Endothelial cell of umbilical vein (primary cell): ENCODE results near the gene PKNOX2. TPM values are rescaled to one million over a fixed set of nuclear protein-coding genes. Genes with fewer than 3 reads are reported as not detected.

Source experiments
- BruUV-seq: library from RNA; stranded (reverse); fragments of 400-500 nt; replicated peaks from 2 replicates; lab custom pipeline; 2021; lab: Mats Ljungman, UMichigan
- CTCF ChIA-PET: fragments of 300-600, 350-600 bp; sonication (Branson Sonifier 250); formaldehyde crosslinking; loops from one replicate; lab custom pipeline; 2021; ENCODE audit warnings: antibody characterized with exemption, inconsistent platforms; lab: Charles Lee
- POLR2A ChIA-PET: fragments of 300-600, 350-600 bp; sonication (Branson Sonifier 250); formaldehyde crosslinking; loops from one replicate; lab custom pipeline; 2021; ENCODE audit warnings: antibody characterized with exemption, inconsistent platforms; lab: Charles Lee
- DNase-seq: peaks from one replicate; pipeline ENCODE4 v3.0.0-alpha.2; 2011; ENCODE audit warnings: low read depth, low spot score
- FAIRE-seq: peaks from 2 replicates; lab custom pipeline; 2011; peaks lifted over from hg19 to GRCh38; lab: Jason Lieb, UNC
- H2AFZ ChIP-seq: 2 replicates; pipeline ENCODE4 v1.6.0; 2012; ENCODE audit warnings: low read depth, low read length, control low read depth, inconsistent platforms
- H3K27ac ChIP-seq: 2 replicates; pipeline ENCODE4 v1.5.1; 2011; ENCODE audit warnings: low read depth, mild to moderate bottlenecking, control low read depth, low read length, moderate library complexity; ENCODE audit not compliant: insufficient read depth
- H3K27me3 ChIP-seq, 2 experiments: 2 replicates each; pipeline versions ENCODE4 v1.6.0 to v1.6.1; 2011; ENCODE audit warnings: low read length in 2 of 2, mixed read lengths in 1 of 2; ENCODE audit not compliant: control insufficient read depth in 2 of 2, insufficient read depth in 2 of 2
- H3K36me3 ChIP-seq, 2 experiments: 2 replicates in 1 of 2; 3 replicates in 1 of 2; pipeline ENCODE4 v1.5.1; 2011; ENCODE audit warnings: low read length in 2 of 2, mild to moderate bottlenecking in 1 of 2, moderate library complexity in 1 of 2; ENCODE audit not compliant: control insufficient read depth in 2 of 2, insufficient read depth in 2 of 2; ENCODE audit errors: extremely low read depth in 1 of 2
- H3K4me1 ChIP-seq: 3 replicates; pipeline ENCODE4 v1.5.1; 2011; ENCODE audit warnings: mild to moderate bottlenecking, low read length; ENCODE audit not compliant: control insufficient read depth, insufficient read depth; ENCODE audit errors: extremely low read depth
- H3K4me2 ChIP-seq: 2 replicates; pipeline ENCODE4 v1.6.1; 2011; ENCODE audit warnings: low read length, control low read depth, mixed read lengths; ENCODE audit not compliant: insufficient read depth
- H3K4me3 ChIP-seq, 3 experiments: fragments of 200-600 bp in 1 of 3; sonication (generic), shearing (Covaris generic) in 1 of 3; replicated peaks in 1 of 3; 2 replicates each; pipeline ENCODE4 v1.5.1; 2011 to 2016; ENCODE audit warnings: control low read depth in 3 of 3, low read length in 3 of 3, mild to moderate bottlenecking in 2 of 3, inconsistent platforms in 1 of 3, low read depth in 1 of 3, moderate library complexity in 1 of 3; ENCODE audit not compliant: insufficient read depth in 1 of 3
- H3K79me2 ChIP-seq: 2 replicates; pipeline ENCODE4 v1.6.0; 2012; ENCODE audit warnings: low read length, inconsistent platforms; ENCODE audit not compliant: control insufficient read depth, insufficient read depth
- H3K9ac ChIP-seq: replicated peaks from 2 replicates; pipeline ENCODE3; 2011; ENCODE audit warnings: low read length, control low read depth; ENCODE audit not compliant: insufficient read depth; ENCODE audit errors: extremely low read depth
- H3K9me1 ChIP-seq: replicated peaks from 3 replicates; pipeline ENCODE4 v1.6.0; 2011; ENCODE audit warnings: mild to moderate bottlenecking, low read length; ENCODE audit not compliant: control insufficient read depth, insufficient read depth; ENCODE audit errors: extremely low read depth
- H3K9me3 ChIP-seq: replicated peaks from 2 replicates; pipeline ENCODE4 v1.5.1; 2012; ENCODE audit warnings: low read length, inconsistent platforms; ENCODE audit not compliant: control insufficient read depth, insufficient read depth
- H4K20me1 ChIP-seq: replicated peaks from 2 replicates; pipeline ENCODE3; 2011; ENCODE audit warnings: mild to moderate bottlenecking, low read length; ENCODE audit not compliant: control insufficient read depth, insufficient read depth; ENCODE audit errors: extremely low read depth
- EZH2 ChIP-seq: IDR thresholded peaks from 2 replicates; pipeline ENCODE4 v1.6.1; 2012; ENCODE audit warnings: borderline replicate concordance, low read depth, mild to moderate bottlenecking, moderate library complexity, low read length, inconsistent platforms; ENCODE audit not compliant: severe bottlenecking
- FOS ChIP-seq: IDR thresholded peaks from 2 replicates; pipeline ENCODE4 v1.6.1; 2011; ENCODE audit warnings: mild to moderate bottlenecking, low read length, moderate library complexity, borderline replicate concordance; ENCODE audit not compliant: insufficient read depth
- GATA2 ChIP-seq: IDR thresholded peaks from 2 replicates; pipeline ENCODE4 v1.7.0; 2011; ENCODE audit warnings: low read depth, mild to moderate bottlenecking, moderate library complexity, mixed read lengths, low read length; ENCODE audit not compliant: insufficient read length, insufficient read depth
- JUN ChIP-seq: IDR thresholded peaks from 2 replicates; pipeline ENCODE4 v1.6.1; 2011; ENCODE audit warnings: borderline replicate concordance, low read depth; ENCODE audit not compliant: insufficient read length, insufficient read depth
- MAX ChIP-seq: IDR thresholded peaks from 2 replicates; pipeline ENCODE4 v1.6.1; 2011; ENCODE audit not compliant: insufficient read depth, insufficient read length
- MYC ChIP-seq: IDR thresholded peaks from one replicate; pipeline ENCODE4 v1.6.1; 2011; ENCODE audit warnings: mild to moderate bottlenecking, low read depth, low read length
- POLR2A ChIP-seq: IDR thresholded peaks from 2 replicates; pipeline ENCODE4 v1.6.1; 2012; ENCODE audit warnings: low read depth, mild to moderate bottlenecking, control low read depth, low read length
- POLR2AphosphoS5 ChIP-seq: IDR thresholded peaks from 2 replicates; pipeline ENCODE4 v1.6.1; 2012; ENCODE audit warnings: low read depth, mild to moderate bottlenecking, control low read depth, low read length, moderate library complexity; ENCODE audit not compliant: insufficient read depth
- dilution Hi-C: fragments of 300-500 bp; cut with MboI; formaldehyde crosslinking; loops from one replicate; pipeline ENCODE4 v1.15.0; 2019; ENCODE audit warnings: low sequenced_read_pairs; ENCODE audit not compliant: extremely low pct_ligation_motif_present
- intact Hi-C: fragments of 100-400 bp; cut with micrococcal nuclease; formaldehyde crosslinking; loops from one replicate; pipeline ENCODE4 v1.10.0; 2022
- polyA plus RNA-seq, 4 experiments: library from polyadenylated mRNA; depleted of rRNA in 3 of 4; stranded (reverse) in 3 of 4; unstranded in 1 of 4; fragments of >200 nt; gene quantifications; 2 replicates each; pipeline versions ENCODE4 v1.2.1 to v1.2.3, GENCODE V29; 2011 to 2012; ENCODE audit warnings: missing spikeins in 1 of 4
- total RNA-seq: library from RNA; stranded (reverse); gene quantifications from 2 replicates; pipeline ENCODE4 v1.2.3, GENCODE V29; 2021
- TF ChIP-seq, protein P1 (sequence below), 2 donors: IDR thresholded peaks; 1 replicate in 1 of 2; 2 replicates in 1 of 2; pipeline ENCODE4 v1.5.1; 2011; ENCODE audit warnings: low read length in 2 of 2, mild to moderate bottlenecking in 2 of 2, moderate library complexity in 2 of 2, control low read depth in 1 of 2, inconsistent platforms in 1 of 2, low read depth in 1 of 2; ENCODE audit not compliant: insufficient read depth in 1 of 2; ENCODE audit errors: extremely low read depth in 1 of 2

PKNOX2 gene
- total and polyA plus RNA-seq, 2 donors (not counting 3 experiments of a cell fraction or from before 2014, with no cell fraction given): 0.11 to 0.91 TPM

DNA sequence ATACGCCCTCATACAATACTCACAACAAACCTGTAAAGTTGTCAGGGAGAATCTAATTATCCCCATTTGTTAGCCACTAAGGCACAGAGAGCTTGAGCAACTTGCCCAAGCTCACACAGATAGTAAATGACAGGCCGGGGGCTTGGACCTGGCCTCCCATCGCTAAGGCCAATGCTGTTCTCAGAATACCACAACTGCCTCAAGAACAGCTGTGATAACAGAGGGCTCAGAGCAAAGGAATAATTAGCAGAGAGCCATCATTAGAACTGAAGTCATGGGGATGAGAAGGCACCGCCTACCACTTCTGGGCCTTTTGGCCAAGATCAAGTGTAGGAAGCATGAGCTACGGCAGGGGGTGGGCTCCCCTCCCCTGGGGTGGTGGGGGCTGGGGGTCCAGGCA is 232.9 kb downstream of the PKNOX2 start:
- TF ChIP-seq POLR2AphosphoS5 (no peak), GATA2 (no peak), MAX (no peak)
- Histone ChIP-seq H3K79me2 (no peaks in the 10 kb centered on the region), H3K9me1 (no peaks in the 10 kb centered on the region), H3K4me1 (peaks cover 4% of the 10 kb centered on the region), H4K20me1 (no peaks in the 10 kb centered on the region), H3K9me3 (no peaks in the 10 kb centered on the region), H3K4me3 (no peak overlapping the region), H3K27ac (no peak overlapping the region), H3K4me2 (no peak overlapping the region), H3K36me3 (no peaks in the 10 kb centered on the region), H3K27me3 (peaks cover 4 to 7% of the 10 kb centered on the region in 2 experiments), H3K9ac (no peak overlapping the region), H2AFZ (no peak overlapping the region)
- ChIA-PET CTCF (interaction anchor here (1.1 to 1.8 kb wide), 6 partner anchors 8 to 306 kb away, joined by 4 to 8 read pairs (median 6); no protein-coding TSS in a partner anchor), POLR2A (no interaction called here)
- no peak for FAIRE-seq
- dilution Hi-C loops: no loop called here
- no peak for DNase-seq
- intact Hi-C loops: no loop called here
- no TSS peak for BruUV-seq

- no peaks in the 10 kb centered on the region for H3K9me3 ChIP-seq
- no peaks in the 10 kb centered on the region for H3K9me1 ChIP-seq
- no peak for TF ChIP-seq GATA2
- TF ChIP-seq, protein P1, sequence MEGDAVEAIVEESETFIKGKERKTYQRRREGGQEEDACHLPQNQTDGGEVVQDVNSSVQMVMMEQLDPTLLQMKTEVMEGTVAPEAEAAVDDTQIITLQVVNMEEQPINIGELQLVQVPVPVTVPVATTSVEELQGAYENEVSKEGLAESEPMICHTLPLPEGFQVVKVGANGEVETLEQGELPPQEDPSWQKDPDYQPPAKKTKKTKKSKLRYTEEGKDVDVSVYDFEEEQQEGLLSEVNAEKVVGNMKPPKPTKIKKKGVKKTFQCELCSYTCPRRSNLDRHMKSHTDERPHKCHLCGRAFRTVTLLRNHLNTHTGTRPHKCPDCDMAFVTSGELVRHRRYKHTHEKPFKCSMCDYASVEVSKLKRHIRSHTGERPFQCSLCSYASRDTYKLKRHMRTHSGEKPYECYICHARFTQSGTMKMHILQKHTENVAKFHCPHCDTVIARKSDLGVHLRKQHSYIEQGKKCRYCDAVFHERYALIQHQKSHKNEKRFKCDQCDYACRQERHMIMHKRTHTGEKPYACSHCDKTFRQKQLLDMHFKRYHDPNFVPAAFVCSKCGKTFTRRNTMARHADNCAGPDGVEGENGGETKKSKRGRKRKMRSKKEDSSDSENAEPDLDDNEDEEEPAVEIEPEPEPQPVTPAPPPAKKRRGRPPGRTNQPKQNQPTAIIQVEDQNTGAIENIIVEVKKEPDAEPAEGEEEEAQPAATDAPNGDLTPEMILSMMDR (IDR thresholded peaks at IDR 0.05; ENCODE audit: extremely low read depth in 1 of 2, insufficient read depth in 1 of 2, low read depth in 1 of 2, low read length in 2 of 2): no peak
- TF ChIP-seq FOS: no peak
- no peak for TF ChIP-seq EZH2
- no peak for TF ChIP-seq MAX
- TF ChIP-seq POLR2A: no peak
- no peak for TF ChIP-seq POLR2AphosphoS5
- TF ChIP-seq JUN: no peak
- TF ChIP-seq MYC: no peak
- H3K36me3 ChIP-seq: no peaks in the 10 kb centered on the region
- DNase-seq: no peak
- peaks cover 4% of the 10 kb centered on the region for H3K4me1 ChIP-seq
- H4K20me1 ChIP-seq: no peaks in the 10 kb centered on the region
- dilution Hi-C loops: no loop called here
- peaks cover 4 to 7% of the 10 kb centered on the region in 2 experiments for H3K27me3 ChIP-seq
- POLR2A ChIA-PET: no interaction called here
- no peak overlapping the region for H3K4me2 ChIP-seq
- CTCF ChIA-PET: interaction anchor here (1.0 to 1.5 kb wide), 3 partner anchors 53 to 308 kb away, joined by 3 to 6 read pairs (median 4); no protein-coding TSS in a partner anchor
- no peak overlapping the region for H3K4me3 ChIP-seq
- intact Hi-C loops: no loop called here
- FAIRE-seq: no peak
- no peak overlapping the region for H3K9ac ChIP-seq
- H2AFZ ChIP-seq: no peak overlapping the region
- H3K27ac ChIP-seq: no peak overlapping the region
- no TSS peak for BruUV-seq
- H3K79me2 ChIP-seq: no peaks in the 10 kb centered on the region
Observed at GRCh38 chr11:125398475-125398874, 233.9 kb downstream of the PKNOX2 start.
